Bone marrow (tissue), 2 donors: Measurements from ENCODE around the gene CCNL1.
A peak's percentile ranks its signal among the peaks of the same experiment; 100 is the strongest.
"Not testable (repeated sequence)": the region's sequence is repeated elsewhere in the genome, so short reads cannot be mapped to it uniquely, and the experiment has no call there.

Source experiments
- DNase-seq, 2 donors: peaks; one replicate each; lab custom pipeline; 2025; lab: John Stamatoyannopoulos, UW

The CCNL1 gene

GRCh38 chr3:157170861-157171260 is 10.9 kb upstream of the CCNL1 start:
- DNase-seq, result peak in 1 of 2 donors; percentile 30

DNA sequence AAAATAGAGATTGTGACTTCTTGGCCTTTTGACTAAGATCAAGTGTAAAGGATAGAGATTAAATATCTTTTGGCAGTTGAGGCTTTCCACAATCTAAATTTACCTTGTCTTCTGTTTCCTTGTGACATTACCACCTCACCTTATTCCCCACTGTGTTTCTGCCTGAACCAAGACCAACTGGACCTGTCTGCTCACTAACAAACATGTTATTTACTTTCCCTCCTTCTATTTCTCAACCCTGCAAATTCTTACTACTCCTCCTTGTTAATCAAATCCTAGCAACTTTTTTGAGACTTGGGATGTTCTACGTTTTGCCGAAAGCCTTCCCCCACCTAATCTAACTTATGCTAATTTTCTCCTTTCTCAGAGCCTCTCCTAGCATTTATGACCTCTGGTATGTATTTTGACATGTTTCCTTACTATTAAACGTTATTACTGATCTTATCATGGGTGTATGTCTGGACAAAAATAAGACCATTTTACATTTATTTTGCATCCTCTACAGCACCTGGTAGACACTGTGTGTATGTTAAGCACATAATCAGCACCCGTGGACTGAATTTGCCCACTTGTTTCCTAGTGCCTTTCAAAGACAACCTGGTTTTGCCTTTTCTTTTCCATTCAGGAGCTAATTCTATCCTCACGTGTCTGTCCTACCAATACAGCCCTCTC is 7.6 kb upstream of the CCNL1 start:
- DNase-seq, result no peak

- DNase-seq, result no peak
These were observed 6.6 kb upstream of the CCNL1 start for GRCh38 chr3:157166561-157166960.

DNA sequence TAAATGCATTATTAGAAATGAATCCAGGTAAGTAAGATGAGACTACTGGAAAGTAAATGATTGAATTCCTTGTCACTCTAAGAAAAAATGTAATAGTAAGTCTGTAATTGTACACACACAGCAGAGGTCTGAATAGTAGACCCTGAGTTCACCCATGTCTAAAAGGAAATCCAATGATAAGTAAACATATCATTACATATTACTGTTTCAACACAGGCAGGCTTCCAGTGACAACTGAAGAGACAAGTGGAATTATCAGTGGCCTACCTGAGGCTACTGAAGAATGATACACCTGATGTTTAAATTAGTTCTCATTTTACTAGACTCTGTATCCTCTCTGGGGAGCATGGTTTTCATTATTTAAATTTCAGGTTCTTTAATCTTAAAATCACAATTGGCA is 6.2 kb upstream of the CCNL1 start:
- DNase-seq, result no peak

DNA sequence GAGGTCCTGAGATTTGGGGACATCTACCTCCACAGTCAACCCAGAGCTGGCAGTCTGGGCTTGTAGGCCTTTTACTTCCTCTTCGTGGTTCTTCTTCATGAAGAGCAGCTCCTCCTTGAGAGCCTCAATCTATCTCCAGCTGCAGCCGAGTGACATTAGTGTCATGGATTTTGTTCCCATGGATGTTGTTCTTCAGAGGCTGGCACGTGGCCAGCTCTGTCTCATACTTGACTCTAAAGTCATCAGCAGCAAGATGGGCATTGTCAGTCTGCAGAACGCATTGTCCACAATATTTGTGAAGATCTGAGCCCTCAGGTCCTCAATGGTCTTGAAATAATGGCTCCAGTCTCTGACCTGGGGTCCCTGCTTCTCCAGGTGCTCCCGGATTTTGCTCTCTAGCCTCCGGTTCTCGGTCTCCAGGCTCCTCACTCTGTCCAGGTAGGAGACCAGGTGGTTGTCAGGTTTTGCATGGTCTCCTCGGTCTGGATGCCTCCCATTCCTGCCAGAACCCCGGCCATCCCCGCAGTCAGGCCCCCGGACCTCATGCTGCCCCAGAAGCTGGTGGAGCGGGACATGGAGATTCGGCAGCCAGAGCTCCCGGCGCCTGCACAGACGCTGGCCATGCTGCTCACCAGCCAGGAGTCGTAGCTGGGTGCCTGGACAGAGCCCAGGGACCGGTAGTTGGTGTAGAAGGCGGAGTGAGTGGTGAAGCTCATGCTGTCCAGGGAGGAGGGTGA is 3.4 kb upstream of the CCNL1 start:
- DNase-seq, result peak in 1 of 2 donors; percentile 21

- not testable (repeated sequence) for DNase-seq
These were observed 2.7 kb upstream of the CCNL1 start for GRCh38 chr3:157162620-157163019.

GRCh38 chr3:157160658-157161424 is 894 bp upstream of the CCNL1 start:
- DNase-seq, result peak; percentile 42 to 94

GRCh38 chr3:157159037-157159761 is 748 bp downstream of the CCNL1 start:
- peak; percentile 42 to 76 for DNase-seq

- no peak for DNase-seq
These were observed 2.1 kb downstream of the CCNL1 start for GRCh38 chr3:157157836-157158235.

- no peak for DNase-seq
These were observed 2.9 kb downstream of the CCNL1 start for GRCh38 chr3:157156837-157157635.

DNA sequence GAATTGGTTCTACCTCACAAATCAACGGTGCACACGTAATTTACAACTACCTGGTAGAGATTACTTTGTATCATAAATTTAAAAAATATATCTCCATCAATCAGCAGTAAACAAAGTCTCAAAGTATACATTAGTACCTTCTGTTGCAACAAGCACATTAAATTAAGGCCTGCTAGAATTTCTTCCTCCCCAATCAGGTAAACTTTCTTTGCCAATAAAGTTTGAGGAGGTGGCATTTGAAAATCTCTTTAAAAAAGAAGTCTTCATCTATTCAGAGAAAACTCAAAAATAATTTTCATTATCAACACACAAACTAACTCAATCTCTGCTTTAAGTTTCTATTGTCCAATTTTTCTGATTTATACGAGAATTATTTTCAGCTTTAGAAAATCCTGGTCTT is 4.4 kb downstream of the CCNL1 start:
- DNase-seq, result no peak

DNA sequence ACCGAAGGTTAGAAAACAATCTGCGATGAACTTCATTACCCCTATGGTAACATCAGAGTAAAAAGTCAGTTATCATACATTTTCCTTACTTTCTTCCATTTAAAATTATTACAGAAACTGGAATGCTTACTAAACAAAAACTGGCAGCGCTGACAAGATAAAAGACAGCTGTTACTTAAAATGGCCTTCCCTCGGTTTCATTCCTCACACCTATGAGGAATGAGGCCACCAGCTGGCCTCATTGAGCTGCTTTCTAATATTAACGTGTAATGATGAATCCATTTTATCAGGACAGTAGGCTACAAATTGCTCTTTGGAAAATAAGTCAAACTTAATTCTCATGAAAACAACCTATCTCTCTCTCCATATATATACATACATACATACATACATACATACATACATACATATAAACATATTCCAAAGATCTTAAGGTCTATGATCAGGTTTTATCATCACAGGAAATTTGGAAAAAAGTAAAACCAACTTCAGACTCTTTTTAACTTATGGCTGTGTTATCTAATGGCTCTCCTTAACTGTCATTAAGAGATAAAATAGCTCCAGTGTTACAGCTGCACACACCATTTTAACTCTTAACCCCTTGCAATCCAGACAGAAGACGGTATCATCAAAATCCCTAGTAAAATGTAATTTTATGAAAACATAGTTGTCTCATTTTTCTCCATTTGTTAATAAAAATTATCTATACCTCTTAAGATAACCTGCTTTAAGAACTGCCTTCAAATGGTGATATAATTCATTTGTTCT is 5.2 kb downstream of the CCNL1 start:
- DNase-seq, result no peak

- DNase-seq, result no peak
These were observed 7.0 kb downstream of the CCNL1 start for GRCh38 chr3:157152930-157153329.

DNA sequence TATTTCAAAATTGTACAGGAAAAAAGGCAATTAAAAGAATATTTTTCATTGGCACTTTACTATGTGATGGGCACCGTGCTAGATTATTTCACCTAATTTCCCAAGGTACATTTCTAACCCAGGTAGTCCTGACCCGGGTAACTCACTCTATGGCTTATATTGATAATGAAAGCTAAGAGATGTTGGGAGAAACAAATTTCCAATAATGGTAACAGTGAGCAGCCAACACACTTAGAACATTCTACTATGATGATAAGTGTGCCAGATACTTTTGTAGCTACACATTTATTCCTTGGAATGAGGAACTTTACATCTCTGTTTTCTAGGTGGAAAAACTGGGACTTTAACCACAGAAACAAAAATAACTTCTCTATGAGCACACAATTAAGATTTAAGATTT is 7.5 kb downstream of the CCNL1 start:
- no peak for DNase-seq

DNA sequence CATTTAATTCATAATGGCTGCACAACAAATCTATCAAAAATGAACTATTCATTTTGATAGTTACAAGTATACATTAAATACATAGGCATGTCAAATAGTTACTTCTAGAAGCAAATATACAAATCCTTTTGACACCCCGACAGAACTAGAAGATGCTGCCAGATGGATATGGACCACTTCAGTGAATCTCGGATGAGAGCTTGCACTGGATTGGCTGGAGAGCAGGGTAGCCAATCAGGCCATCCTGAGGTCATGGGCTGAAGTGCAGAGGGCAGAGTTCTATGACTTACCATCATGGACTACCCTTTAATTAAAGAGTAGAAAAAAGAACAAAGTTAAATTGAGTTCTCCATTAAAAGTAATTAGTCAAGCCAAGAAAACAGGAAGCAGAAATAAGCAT is 8.3 kb downstream of the CCNL1 start:
- DNase-seq, result no peak

DNA sequence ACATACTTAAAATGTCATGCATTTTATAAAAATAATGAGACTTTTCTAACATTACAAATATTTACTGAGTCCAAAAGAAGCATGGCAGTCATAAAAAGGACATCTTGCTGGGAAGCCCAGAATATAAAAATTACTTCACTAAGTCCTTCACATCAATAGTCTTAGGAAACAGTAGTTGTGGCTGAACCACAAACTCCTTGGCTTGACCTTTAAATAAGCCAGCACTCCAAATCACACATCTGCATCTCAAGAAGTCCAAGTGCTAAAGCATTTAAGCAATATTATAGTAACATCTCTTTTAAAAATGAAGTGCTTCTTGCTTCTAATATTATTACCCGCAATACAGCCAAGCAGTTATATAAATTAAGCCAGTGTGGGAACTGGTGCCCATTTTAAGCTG is 8.8 kb downstream of the CCNL1 start:
- DNase-seq, result no peak

DNA sequence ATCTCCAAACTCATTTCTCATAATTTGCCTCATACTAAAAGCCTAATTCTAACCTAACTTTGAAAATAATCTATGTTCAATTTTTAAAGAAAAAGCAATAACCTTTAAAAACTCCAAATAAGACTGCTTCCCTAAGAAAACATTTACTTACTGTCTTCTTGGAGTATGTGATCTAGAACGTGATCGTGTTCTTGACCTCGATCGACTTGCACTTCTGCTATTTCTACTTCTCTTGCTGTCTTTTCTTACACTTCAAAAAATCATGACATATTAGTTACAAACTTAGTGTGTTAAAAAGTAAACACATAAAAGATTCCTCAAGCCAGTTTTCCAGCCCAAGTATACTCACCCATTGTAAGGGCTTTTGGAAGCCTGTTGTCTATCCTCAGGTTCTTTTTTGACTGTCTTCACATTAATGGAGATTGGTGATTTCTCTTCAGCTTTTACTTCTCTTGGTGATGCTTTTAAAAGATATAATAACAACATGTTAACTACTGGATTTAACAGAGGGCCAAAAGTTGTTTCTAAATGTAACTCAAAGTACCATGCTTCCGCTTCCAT is 10.7 kb downstream of the CCNL1 start:
- no peak for DNase-seq

DNA sequence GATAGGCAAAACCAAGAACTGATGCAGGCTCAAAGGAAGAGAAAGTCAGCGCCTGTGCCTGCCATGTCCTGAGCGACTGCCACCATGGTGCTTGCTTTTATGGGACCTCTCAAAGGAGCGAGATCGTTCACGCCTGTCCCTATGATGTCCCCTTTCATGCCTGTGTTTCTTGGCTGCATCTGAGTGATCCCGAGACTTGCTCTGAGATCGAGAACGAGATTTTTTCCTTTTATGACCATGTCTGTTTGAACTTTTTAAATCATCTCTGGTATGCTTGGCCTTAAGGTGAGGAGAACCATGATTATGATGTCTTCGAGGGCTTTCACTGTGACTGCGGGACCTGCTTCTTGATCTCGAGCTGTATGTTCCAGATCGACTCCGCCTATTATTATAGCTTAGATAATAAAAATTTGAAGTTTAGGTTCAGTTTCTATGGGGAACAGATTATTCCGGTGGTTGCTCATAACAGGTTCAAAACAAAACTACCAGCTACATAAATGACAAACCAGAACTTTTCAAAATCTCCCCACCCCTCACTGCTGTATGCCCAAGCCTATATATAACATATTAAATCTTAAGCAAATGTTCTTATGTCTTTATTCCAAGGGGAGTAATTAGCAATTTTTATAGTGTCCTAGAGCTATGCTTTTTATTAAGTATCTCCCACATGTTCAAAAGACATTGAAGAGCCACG is 11.6 kb downstream of the CCNL1 start:
- DNase-seq, result no peak

- no peak for DNase-seq
These were observed 12.7 kb downstream of the CCNL1 start for GRCh38 chr3:157147099-157147803.
